ENCODE measurements around the gene SPHK2. TPM values are rescaled to one million over a fixed set of nuclear protein-coding genes. Genes with fewer than 3 reads are reported as not detected.
A peak's percentile ranks its signal among the peaks of the same experiment; 100 is the strongest.

The SPHK2 gene
- total and polyA plus RNA-seq, 2 of the 8 experiments (the other 6 are each of a cell fraction or from before 2014, with no cell fraction given), result 43.9 to 60.9 TPM

DNA sequence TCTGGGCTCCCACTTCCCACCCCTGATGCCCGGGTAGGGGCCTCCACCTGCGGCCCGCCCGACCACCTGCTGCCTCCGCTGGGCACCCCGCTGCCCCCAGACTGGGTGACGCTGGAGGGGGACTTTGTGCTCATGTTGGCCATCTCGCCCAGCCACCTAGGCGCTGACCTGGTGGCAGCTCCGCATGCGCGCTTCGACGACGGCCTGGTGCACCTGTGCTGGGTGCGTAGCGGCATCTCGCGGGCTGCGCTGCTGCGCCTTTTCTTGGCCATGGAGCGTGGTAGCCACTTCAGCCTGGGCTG is 9.9 kb downstream of the SPHK2 start:
- Histone ChIP-seq H3K56ac (replicated peaks; ENCODE audit: insufficient read length, low read depth, low read length) (no peak overlapping the region), H3K4me3 (ENCODE audit: extremely low read depth in 1 of 4, insufficient read depth in 2 of 4, low read depth in 3 of 4, low read length in 4 of 4) (peak overlapping the region in 1 of 4 experiments; percentile 55; a peak in 2 of 8 replicates), H3K36me3 (ENCODE audit: control insufficient read depth in 2 of 4, insufficient read depth in 4 of 4, low read length in 3 of 4) (peaks cover 0 to 11% (median 1%) of the 10 kb centered on the region in 4 experiments; a peak in 1 of 8 replicates), H4K5ac (ENCODE audit: insufficient read length, low read depth, low read length) (peak overlapping the region; percentile 58), H4K8ac (ENCODE audit: extremely low read depth, insufficient read depth, low read length) (peak overlapping the region; percentile 29; the same call in 1 of the 2 replicates), H3K14ac (ENCODE audit: insufficient read length) (no peak overlapping the region), H2AK5ac (ENCODE audit: low read depth, low read length) (no peak overlapping the region), H2BK120ac (replicated peaks; ENCODE audit: low read depth, low read length) (no peak overlapping the region), H2AFZ (ENCODE audit: low read length) (no peak overlapping the region), H2BK5ac (ENCODE audit: low read depth, low read length) (peak overlapping the region; percentile 40), H2BK20ac (ENCODE audit: low read length) (no peak overlapping the region), H2BK15ac (ENCODE audit: low read length) (no peak overlapping the region), H3K18ac (ENCODE audit: extremely low read depth, low read length) (peak overlapping the region; percentile 26; the same call in 1 of the 2 replicates), H4K91ac (replicated peaks; ENCODE audit: insufficient read length, low read length) (peak overlapping the region; percentile 83), H2BK12ac (ENCODE audit: low read depth, low read length) (peak overlapping the region; percentile 81; the same call in 1 of the 2 replicates), H3K23ac (ENCODE audit: insufficient read length) (no peak overlapping the region), H4K20me1 (replicated peaks in 1 of 2; ENCODE audit: control insufficient read depth in 1 of 2, insufficient read depth in 2 of 2, low read length in 2 of 2) (peaks cover 2 to 11% of the 10 kb centered on the region in 2 experiments), H3K9me3 (ENCODE audit: insufficient read depth in 2 of 2, low read depth in 1 of 2, low read length in 1 of 2) (no peaks in the 10 kb centered on the region), H3K23me2 (ENCODE audit: low read depth, low read length) (peaks cover 18% of the 10 kb centered on the region), H3K9ac (replicated peaks in 1 of 4; ENCODE audit: extremely low read depth in 1 of 4, low read depth in 3 of 4, low read length in 3 of 4) (no peak overlapping the region; a peak in 1 of 7 replicates), H3K79me1 (ENCODE audit: low read depth, low read length) (no peaks in the 10 kb centered on the region), H3K4ac (replicated peaks; ENCODE audit: insufficient read length, low read depth, low read length) (peak overlapping the region; percentile 73), H3K27ac (ENCODE audit: low read depth, low read length) (no peak overlapping the region), H3K27me3 (replicated peaks in 1 of 4; ENCODE audit: control insufficient read depth in 3 of 4, extremely low read depth in 1 of 4, insufficient read depth in 3 of 4, low read length in 3 of 4) (no peaks in the 10 kb centered on the region), H3K4me2 (ENCODE audit: insufficient read depth in 1 of 2, low read depth in 2 of 2, low read length in 2 of 2) (peak overlapping the region; percentile 69 to 83), H3K4me1 (replicated peaks in 1 of 4; ENCODE audit: control insufficient read depth in 3 of 4, insufficient read depth in 4 of 4, low read length in 3 of 4) (peaks cover 3 to 29% (median 20%) of the 10 kb centered on the region in 4 experiments), H3K79me2 (ENCODE audit: control insufficient read depth in 1 of 2, insufficient read depth in 2 of 2, low read length in 2 of 2) (peaks cover 0 to 13% of the 10 kb centered on the region in 2 experiments; a peak in 3 of 4 replicates)
- WGBS, 2 experiments (ENCODE audit: extremely low coverage in 1 of 2, insufficient coverage in 1 of 2, insufficient read length in 1 of 2, insufficient replicate concordance in 2 of 2, low coverage in 1 of 2, low lambda C conversion rate in 2 of 2, missing lambda C conversion rate in 1 of 2), result 86% methylated on average over 22 of the region's 22 CpGs; no CpG with 5 or more reads in 1 of the 2 experiments
- POLR2A ChIA-PET (ENCODE audit: partially characterized antibody), result interaction anchor here (0.7 to 30.9 kb wide), 7 partner anchors 12 to 710 kb away, joined by 3 to 788 read pairs (median 8); partner anchors contain the start of genes CA11, FAM83E, FUT2 and RPL18
- no peak for DNase-seq (ENCODE audit: low read depth in 1 of 2, low spot score in 2 of 2)
- CTCF ChIA-PET (ENCODE audit: partially characterized antibody), result interaction anchor here (0.6 to 2.1 kb wide), 7 partner anchors 9 to 150 kb away, joined by 3 to 6 read pairs (median 4); partner anchors contain the start of genes RPL18 and SPHK2
- no peak for FAIRE-seq
- TF ChIP-seq SP2 (IDR thresholded peaks at IDR 0.05; ENCODE audit: low read length), result no peak
- TF ChIP-seq SAP30 (IDR thresholded peaks at IDR 0.05; ENCODE audit: insufficient read depth, insufficient replicate concordance, low read length), result no peak
- no peak for TF ChIP-seq NANOG (IDR thresholded peaks at IDR 0.05; ENCODE audit: insufficient read depth, low read depth, low read length, poor library complexity, severe bottlenecking)
- no peak for TF ChIP-seq HDAC6 (IDR thresholded peaks at IDR 0.05; ENCODE audit: low read depth, low read length)
- TF ChIP-seq FOSL1 (IDR thresholded peaks at IDR 0.05; ENCODE audit: insufficient read depth, low read depth, low read length), result no peak
- no peak for TF ChIP-seq CEBPB (IDR thresholded peaks at IDR 0.05; ENCODE audit: low read depth, low read length)
- no peak for TF ChIP-seq SP1 (IDR thresholded peaks at IDR 0.05; ENCODE audit: low read depth, low read length)
- no peak for TF ChIP-seq EZH2 (IDR thresholded peaks at IDR 0.05; ENCODE audit: low read depth, low read length, severe bottlenecking)
- no peak for TF ChIP-seq CBX8 (IDR thresholded peaks at IDR 0.05; ENCODE audit: borderline replicate concordance, low read depth, low read length)
- TF ChIP-seq TCF12 (IDR thresholded peaks at IDR 0.05; ENCODE audit: low read depth, low read length), result no peak
- TF ChIP-seq KDM4A (IDR thresholded peaks at IDR 0.05; ENCODE audit: low read depth, low read length, severe bottlenecking), result no peak
- TF ChIP-seq RAD21 (IDR thresholded peaks at IDR 0.05 in 1 of 2, conservative IDR thresholded peaks at IDR 0.05 in 1 of 2; ENCODE audit: low read depth in 2 of 2, low read length in 2 of 2), result no peak
- no peak for TF ChIP-seq SUZ12 (IDR thresholded peaks at IDR 0.05; ENCODE audit: low read length)

Measured in H1 (cell line).